ENCODE data around the gene GBGT1. TPM values are rescaled to one million over a fixed set of nuclear protein-coding genes. Genes with fewer than 3 reads are reported as not detected.

The GBGT1 gene
- total RNA-seq, 1 experiment from 2014 or later = not detected

- TF ChIP-seq, protein P1, sequence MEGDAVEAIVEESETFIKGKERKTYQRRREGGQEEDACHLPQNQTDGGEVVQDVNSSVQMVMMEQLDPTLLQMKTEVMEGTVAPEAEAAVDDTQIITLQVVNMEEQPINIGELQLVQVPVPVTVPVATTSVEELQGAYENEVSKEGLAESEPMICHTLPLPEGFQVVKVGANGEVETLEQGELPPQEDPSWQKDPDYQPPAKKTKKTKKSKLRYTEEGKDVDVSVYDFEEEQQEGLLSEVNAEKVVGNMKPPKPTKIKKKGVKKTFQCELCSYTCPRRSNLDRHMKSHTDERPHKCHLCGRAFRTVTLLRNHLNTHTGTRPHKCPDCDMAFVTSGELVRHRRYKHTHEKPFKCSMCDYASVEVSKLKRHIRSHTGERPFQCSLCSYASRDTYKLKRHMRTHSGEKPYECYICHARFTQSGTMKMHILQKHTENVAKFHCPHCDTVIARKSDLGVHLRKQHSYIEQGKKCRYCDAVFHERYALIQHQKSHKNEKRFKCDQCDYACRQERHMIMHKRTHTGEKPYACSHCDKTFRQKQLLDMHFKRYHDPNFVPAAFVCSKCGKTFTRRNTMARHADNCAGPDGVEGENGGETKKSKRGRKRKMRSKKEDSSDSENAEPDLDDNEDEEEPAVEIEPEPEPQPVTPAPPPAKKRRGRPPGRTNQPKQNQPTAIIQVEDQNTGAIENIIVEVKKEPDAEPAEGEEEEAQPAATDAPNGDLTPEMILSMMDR (conservative IDR thresholded peaks at IDR 0.05; ENCODE audit: low read depth, low read length) = no peak
- TF ChIP-seq EZH2 (IDR thresholded peaks at IDR 0.05; ENCODE audit: low read length, unreplicated experiment) (no peak), EZH2phosphoT487 (IDR thresholded peaks at IDR 0.05; ENCODE audit: borderline replicate concordance, low read length) (no peak)
- no peaks in the 10 kb centered on the region for H3K27me3 ChIP-seq (ENCODE audit: low read length)
- intact Hi-C loops (cut with micrococcal nuclease) = no loop called here
- no peak overlapping the region for H3K27ac ChIP-seq (ENCODE audit: low read length)
- H3K9ac ChIP-seq (ENCODE audit: low read length) = no peak overlapping the region
- H3K4me1 ChIP-seq (ENCODE audit: insufficient read depth, low read length) = peaks cover 14% of the 10 kb centered on the region; the same call in 1 of the 2 replicates
- H3F3A ChIP-seq (ENCODE audit: low read length, unreplicated experiment) = no peaks in the 10 kb centered on the region
- no peak overlapping the region for H3K4me3 ChIP-seq (ENCODE audit: low read length)
- H3K79me2 ChIP-seq (ENCODE audit: low read length) = peaks cover 19% of the 10 kb centered on the region
- DNase-seq (no peak), ATAC-seq (no peak)
- ChIA-PET CTCF (no interaction called here), POLR2A (ENCODE audit: unreplicated experiment) (no interaction called here)
- no TSS peak for BruUV-seq (replicated peaks)
- no peaks in the 10 kb centered on the region; the same call in 1 of the 2 replicates for H3K36me3 ChIP-seq (ENCODE audit: low read depth, low read length)
- H4K20me1 ChIP-seq (ENCODE audit: low read length) = peaks cover 5% of the 10 kb centered on the region
- H2AFZ ChIP-seq (ENCODE audit: low read length) = no peak overlapping the region
- H3K9me3 ChIP-seq (ENCODE audit: low read length) = no peaks in the 10 kb centered on the region
- H3K9me2 ChIP-seq (replicated peaks; ENCODE audit: low read length) = no peaks in the 10 kb centered on the region
- no peak overlapping the region for H3K4me2 ChIP-seq (ENCODE audit: low read length)
Measured at GRCh38 chr9:133151601-133152525, 11.9 kb downstream of the GBGT1 start.

- H3K4me1 ChIP-seq (ENCODE audit: insufficient read depth, low read length) = peaks cover 14% of the 10 kb centered on the region; the same call in 1 of the 2 replicates
- intact Hi-C loops (cut with micrococcal nuclease) = no loop called here
- no peak overlapping the region for H2AFZ ChIP-seq (ENCODE audit: low read length)
- ChIA-PET CTCF (no interaction called here), POLR2A (ENCODE audit: unreplicated experiment) (no interaction called here)
- no peak overlapping the region for H3K9ac ChIP-seq (ENCODE audit: low read length)
- no peaks in the 10 kb centered on the region for H3K9me3 ChIP-seq (ENCODE audit: low read length)
- no peaks in the 10 kb centered on the region; the same call in 1 of the 2 replicates for H3K36me3 ChIP-seq (ENCODE audit: low read depth, low read length)
- H3K27ac ChIP-seq (ENCODE audit: low read length) = no peak overlapping the region
- no peaks in the 10 kb centered on the region for H3K9me2 ChIP-seq (replicated peaks; ENCODE audit: low read length)
- no peak for TF ChIP-seq EZH2 (IDR thresholded peaks at IDR 0.05; ENCODE audit: low read length, unreplicated experiment)
- TF ChIP-seq EZH2phosphoT487 (IDR thresholded peaks at IDR 0.05; ENCODE audit: borderline replicate concordance, low read length) = no peak
- TF ChIP-seq, protein P1 (conservative IDR thresholded peaks at IDR 0.05; ENCODE audit: low read depth, low read length) = no peak
- no peak for DNase-seq
- no peaks in the 10 kb centered on the region for H3F3A ChIP-seq (ENCODE audit: low read length, unreplicated experiment)
- peaks cover 26% of the 10 kb centered on the region for H3K79me2 ChIP-seq (ENCODE audit: low read length)
- no peak overlapping the region for H3K4me2 ChIP-seq (ENCODE audit: low read length)
- peaks cover 9% of the 10 kb centered on the region for H4K20me1 ChIP-seq (ENCODE audit: low read length)
- H3K27me3 ChIP-seq (ENCODE audit: low read length) = no peaks in the 10 kb centered on the region
- no peak overlapping the region for H3K4me3 ChIP-seq (ENCODE audit: low read length)
- BruUV-seq (replicated peaks) = no TSS peak
- no peak for ATAC-seq
Measured at GRCh38 chr9:133151041-133151440, 12.7 kb downstream of the GBGT1 start.
